Retinal pigment epithelial cell (primary cell): ENCODE data around the gene ARHGAP23.
"Not testable (repeated sequence)": the region's sequence is repeated elsewhere in the genome, so short reads cannot be mapped to it uniquely, and the experiment has no call there.

Source experiments
- DNase-seq: peaks from one replicate; pipeline ENCODE4 v3.0.0-alpha.2; 2010; ENCODE audit warnings: low read depth
- H3K4me3 ChIP-seq: 2 replicates; pipeline ENCODE4 v1.5.1; 2011; ENCODE audit warnings: mild to moderate bottlenecking, low read length, control low read depth, moderate library complexity
- CTCF ChIP-seq: conservative IDR thresholded peaks from 2 replicates; pipeline ENCODE4 v1.5.1; 2011; ENCODE audit warnings: low read depth, low read length, control low read depth, inconsistent platforms

Gene ARHGAP23

GRCh38 chr17:38510421-38511149 lies 82.3 kb downstream of the ARHGAP23 start:
- TF ChIP-seq CTCF: peak; percentile 12
- H3K4me3 ChIP-seq: no peak overlapping the region
- no peak for DNase-seq

DNA sequence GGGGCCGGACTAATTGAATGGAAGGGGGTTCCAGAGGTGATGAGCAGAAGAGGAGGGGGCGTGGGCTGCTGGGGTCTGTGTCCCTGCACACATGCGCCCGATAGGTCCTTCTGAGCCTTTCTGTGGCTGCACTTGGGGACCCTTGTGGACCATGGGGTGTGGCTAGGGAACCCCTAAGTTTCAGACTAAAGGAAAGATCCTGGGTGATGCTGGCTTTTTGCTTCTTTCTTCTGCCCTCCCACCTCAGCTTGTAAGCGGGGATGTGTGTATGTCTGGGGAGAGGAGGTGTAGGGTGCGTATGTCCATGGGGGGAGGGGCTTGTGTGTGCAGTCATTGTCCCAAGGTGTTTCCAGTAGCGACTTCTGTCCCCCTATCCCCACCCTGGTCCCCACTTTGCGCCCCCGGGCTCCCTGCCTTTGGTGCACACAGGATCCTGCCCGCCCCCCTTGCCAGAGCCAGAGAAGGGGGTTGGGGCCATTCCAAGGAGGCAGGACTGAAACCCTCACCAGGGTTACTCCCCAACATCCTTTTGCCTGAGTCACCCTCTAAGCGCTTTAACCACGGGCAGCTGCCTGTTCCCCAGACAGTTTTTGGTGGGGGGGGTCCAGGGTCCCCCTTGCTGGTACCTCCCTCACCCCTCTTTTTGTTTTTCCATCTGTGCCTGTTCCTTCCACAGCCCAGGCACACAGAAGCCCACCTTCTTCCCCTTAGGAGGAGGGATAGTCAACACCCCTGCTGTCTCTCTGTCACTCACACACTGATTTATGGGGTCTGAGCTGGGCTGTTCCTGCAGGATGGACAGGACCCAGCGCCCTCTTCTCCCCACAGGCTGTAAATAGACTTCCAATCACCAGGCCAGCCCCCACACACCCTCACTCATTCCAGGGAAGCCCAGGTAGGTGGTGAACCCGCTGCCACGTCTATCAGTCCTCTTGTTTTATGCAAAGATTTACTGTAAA lies 83.2 kb downstream of the ARHGAP23 start:
- no peak overlapping the region for H3K4me3 ChIP-seq
- DNase-seq: no peak
- no peak for TF ChIP-seq CTCF

GRCh38 chr17:38512473-38513058 lies 84.3 kb downstream of the ARHGAP23 start:
- no peak for TF ChIP-seq CTCF

GRCh38 chr17:38526526-38526925 lies 98.3 kb downstream of the ARHGAP23 start:
- not testable (repeated sequence) for H3K4me3 ChIP-seq, DNase-seq

More at GRCh38 chr17:38512473-38513058, 84.3 kb downstream of the ARHGAP23 start:
- no peak overlapping the region for H3K4me3 ChIP-seq
- no peak for DNase-seq

- not testable (repeated sequence) for DNase-seq, H3K4me3 ChIP-seq
These were observed 99.9 kb downstream of the ARHGAP23 start for GRCh38 chr17:38528141-38528540.

GRCh38 chr17:38530856-38531255 lies 102.6 kb downstream of the ARHGAP23 start:
- not testable (repeated sequence) for H3K4me3 ChIP-seq, DNase-seq

GRCh38 chr17:38531761-38532160 lies 103.5 kb downstream of the ARHGAP23 start:
- DNase-seq, H3K4me3 ChIP-seq: not testable (repeated sequence)

DNA sequence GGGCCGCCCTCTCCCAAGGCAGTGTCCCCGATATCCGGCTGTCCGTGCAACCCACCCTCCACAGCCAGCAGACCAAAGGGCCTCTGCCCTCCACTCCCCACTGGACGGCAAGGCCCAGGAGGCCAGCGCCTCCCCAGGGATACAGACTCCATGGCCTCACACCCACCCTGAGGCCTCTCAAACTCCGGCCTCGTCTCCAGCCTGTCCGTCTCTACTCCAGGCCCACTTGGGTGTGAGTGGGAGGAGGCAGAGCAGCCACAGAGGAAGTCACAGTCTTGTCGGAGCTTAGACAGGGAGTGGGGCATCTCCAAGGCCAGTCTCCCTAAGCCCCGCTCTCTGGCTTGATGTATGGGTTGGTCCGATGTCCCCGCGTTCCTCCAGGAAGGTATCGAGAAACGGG lies 104.2 kb downstream of the ARHGAP23 start:
- TF ChIP-seq CTCF: no peak
- H3K4me3 ChIP-seq: no peak overlapping the region
- no peak for DNase-seq

GRCh38 chr17:38533241-38533640 lies 105.0 kb downstream of the ARHGAP23 start:
- no peak for DNase-seq
- H3K4me3 ChIP-seq: no peak overlapping the region
- TF ChIP-seq CTCF: no peak
